Activated T-helper 2 cell treated with anti-CD3 and anti-CD28 coated beads, Interferon-gamma antibody, Interleukin-2, Interleukin-4, amounts not matched to agents 10 μg/mL and 5 μg/mL and 100 μg/mL, durations not matched to agents 14 hours and 24 hours and 36 hours (primary cell): ENCODE measurements around the gene CYYR1. TPM values are rescaled to one million over a fixed set of nuclear protein-coding genes. Genes with fewer than 3 reads are reported as not detected.

Experiments used
- DNase-seq: peaks from one replicate; pipeline ENCODE4 v3.0.0; 2021; ENCODE audit warnings: low spot score
- H3K27ac Mint-ChIP-seq: one replicate; pipeline ENCODE4 v1.8.0; 2021; ENCODE audit warnings: mixed read lengths
- H3K27me3 Mint-ChIP-seq: one replicate; pipeline ENCODE4 v1.8.0; 2021; ENCODE audit warnings: low read depth, mixed read lengths
- H3K36me3 Mint-ChIP-seq: one replicate; pipeline ENCODE4 v1.8.0; 2021; ENCODE audit warnings: low read depth, mixed read lengths
- H3K4me1 Mint-ChIP-seq: one replicate; pipeline ENCODE4 v1.8.0; 2021; ENCODE audit warnings: low read depth, mixed read lengths
- H3K4me3 Mint-ChIP-seq: one replicate; pipeline ENCODE4 v1.8.0; 2021; ENCODE audit warnings: low read depth, mild to moderate bottlenecking, moderate library complexity, mixed read lengths
- H3K9me3 Mint-ChIP-seq: one replicate; pipeline ENCODE4 v1.8.0; 2021; ENCODE audit warnings: mixed read lengths
- intact Hi-C: fragments of 100-400 bp; cut with micrococcal nuclease; formaldehyde crosslinking; loops from one replicate; pipeline ENCODE4 v1.15.1; 2023
- total RNA-seq: library from RNA; stranded (reverse); gene quantifications from 2 replicates; pipeline ENCODE4 v1.2.3, GENCODE V29; 2022

CYYR1 gene
- total RNA-seq, 1 donor from 2014 or later: 0.07 TPM

DNA sequence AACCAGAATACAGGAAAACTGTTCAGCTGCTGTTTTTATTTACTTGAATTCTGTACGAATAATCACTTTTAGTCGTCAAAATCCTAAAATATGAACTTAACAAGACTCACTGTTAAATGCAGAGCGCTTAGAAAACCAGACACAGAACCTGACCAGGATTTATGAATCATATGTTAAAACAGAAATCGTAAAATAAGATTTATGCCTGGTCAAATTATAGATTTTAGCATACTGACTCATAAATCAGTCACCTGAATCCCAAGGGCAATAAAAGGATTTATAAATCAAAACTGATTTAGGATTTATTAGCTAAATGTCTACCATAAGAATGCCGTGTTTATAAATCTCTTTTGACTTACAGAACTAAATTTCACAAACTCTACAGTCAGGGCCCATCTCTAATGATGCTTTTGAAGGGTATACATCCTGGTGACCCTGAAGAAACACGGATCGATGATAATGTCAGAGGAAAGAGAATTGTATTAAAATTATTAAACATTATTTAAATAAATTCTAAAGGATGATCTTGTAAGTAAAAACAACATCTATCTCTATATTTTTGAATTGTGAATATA is 28.8 kb downstream of the CYYR1 start:
- no peak overlapping the region for H3K27ac Mint-ChIP-seq
- H3K4me1 Mint-ChIP-seq: no peaks in the 10 kb centered on the region
- no peak overlapping the region for H3K4me3 Mint-ChIP-seq
- no peaks in the 10 kb centered on the region for H3K27me3 Mint-ChIP-seq
- no peaks in the 10 kb centered on the region for H3K9me3 Mint-ChIP-seq
- no peak for DNase-seq
- no peaks in the 10 kb centered on the region for H3K36me3 Mint-ChIP-seq
- intact Hi-C loops: no loop called here

DNA sequence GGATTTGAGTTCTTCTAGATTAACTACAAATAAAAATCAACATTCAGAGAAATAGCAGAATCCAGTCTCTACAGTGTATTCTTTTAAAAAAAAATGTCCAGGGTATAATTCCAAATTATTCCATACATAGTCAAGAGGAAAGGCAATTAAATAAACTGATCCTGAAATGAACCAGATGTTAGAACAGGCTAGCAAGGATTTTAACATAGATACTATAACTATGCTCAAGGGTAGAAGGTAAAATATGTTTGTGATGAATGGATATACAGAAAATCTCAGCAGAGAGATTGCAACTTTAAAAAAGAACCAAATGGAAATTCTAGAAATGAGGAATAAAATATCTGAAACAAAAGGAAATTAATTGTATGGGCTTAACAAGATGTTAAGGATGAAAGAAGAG is 32.4 kb downstream of the CYYR1 start:
- H3K9me3 Mint-ChIP-seq: peaks cover 3% of the 10 kb centered on the region
- no peaks in the 10 kb centered on the region for H3K27me3 Mint-ChIP-seq
- H3K27ac Mint-ChIP-seq: no peak overlapping the region
- H3K4me1 Mint-ChIP-seq: no peaks in the 10 kb centered on the region
- intact Hi-C loops: no loop called here
- DNase-seq: no peak
- H3K36me3 Mint-ChIP-seq: no peaks in the 10 kb centered on the region
- no peak overlapping the region for H3K4me3 Mint-ChIP-seq

GRCh38 chr21:26539566-26539965 is 33.5 kb downstream of the CYYR1 start:
- intact Hi-C loops: no loop called here
- no peak for DNase-seq
- Mint-ChIP-seq H3K27me3 (no peaks in the 10 kb centered on the region), H3K36me3 (no peaks in the 10 kb centered on the region), H3K27ac (no peak overlapping the region), H3K4me1 (no peaks in the 10 kb centered on the region), H3K9me3 (peaks cover 5% of the 10 kb centered on the region), H3K4me3 (no peak overlapping the region)

- no peak overlapping the region for H3K27ac Mint-ChIP-seq
- peaks cover 5% of the 10 kb centered on the region for H3K9me3 Mint-ChIP-seq
- H3K4me3 Mint-ChIP-seq: no peak overlapping the region
- DNase-seq: no peak
- intact Hi-C loops: no loop called here
- no peaks in the 10 kb centered on the region for H3K4me1 Mint-ChIP-seq
- no peaks in the 10 kb centered on the region for H3K27me3 Mint-ChIP-seq
- no peaks in the 10 kb centered on the region for H3K36me3 Mint-ChIP-seq
These were observed 38.6 kb downstream of the CYYR1 start for GRCh38 chr21:26534517-26534916.

DNA sequence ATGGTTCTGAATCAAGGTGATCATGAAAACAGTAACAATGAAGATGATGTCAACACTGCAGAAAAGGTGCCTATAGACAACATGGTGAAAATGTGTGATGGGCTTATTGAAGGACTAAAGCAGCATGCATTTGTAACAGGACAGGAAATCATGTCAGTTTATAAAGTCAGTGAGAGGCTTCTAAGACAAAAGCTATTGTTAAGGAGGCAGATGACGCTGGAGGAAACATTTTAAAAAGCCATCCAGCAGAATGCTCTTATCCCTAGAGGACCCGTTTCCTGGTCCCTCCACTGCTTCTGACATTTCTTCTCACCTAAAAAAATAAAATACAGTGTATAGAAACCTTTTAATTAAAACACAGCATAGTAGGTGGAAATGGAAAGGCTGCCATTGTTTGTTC is 40.9 kb downstream of the CYYR1 start:
- no peak overlapping the region for H3K4me3 Mint-ChIP-seq
- intact Hi-C loops: no loop called here
- no peaks in the 10 kb centered on the region for H3K27me3 Mint-ChIP-seq
- no peaks in the 10 kb centered on the region for H3K4me1 Mint-ChIP-seq
- DNase-seq: no peak
- H3K36me3 Mint-ChIP-seq: no peaks in the 10 kb centered on the region
- H3K27ac Mint-ChIP-seq: no peak overlapping the region
- peaks cover 5% of the 10 kb centered on the region for H3K9me3 Mint-ChIP-seq

DNA sequence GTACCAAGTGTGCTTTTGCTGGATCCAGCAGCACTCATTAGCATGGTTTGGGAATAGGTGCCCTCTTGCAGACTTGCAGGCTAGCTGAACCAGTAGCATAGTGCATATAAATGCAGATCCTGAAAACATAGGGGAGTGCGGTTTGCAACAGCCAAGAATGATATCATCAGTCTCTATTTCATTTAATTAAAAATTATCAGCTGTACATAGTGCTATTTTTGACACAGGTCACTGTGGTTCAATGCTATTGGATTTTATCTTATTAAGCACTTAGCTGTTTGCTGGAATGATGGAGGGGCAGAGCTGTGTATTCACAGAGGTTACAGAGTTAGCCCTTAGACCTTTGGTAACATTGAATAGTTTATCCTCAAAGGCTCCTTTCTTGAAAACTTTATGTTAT is 43.6 kb downstream of the CYYR1 start:
- intact Hi-C loops: no loop called here
- no peaks in the 10 kb centered on the region for H3K4me1 Mint-ChIP-seq

GRCh38 chr21:26528882-26529281 is 44.2 kb downstream of the CYYR1 start:
- H3K4me1 Mint-ChIP-seq: no peaks in the 10 kb centered on the region
- no peaks in the 10 kb centered on the region for H3K36me3 Mint-ChIP-seq
- intact Hi-C loops: no loop called here
- no peaks in the 10 kb centered on the region for H3K9me3 Mint-ChIP-seq
- DNase-seq: no peak
- no peaks in the 10 kb centered on the region for H3K27me3 Mint-ChIP-seq
- no peak overlapping the region for H3K27ac Mint-ChIP-seq
- H3K4me3 Mint-ChIP-seq: no peak overlapping the region

More for the DNA sequence above, 43.6 kb downstream of the CYYR1 start:
- no peak for DNase-seq
- Mint-ChIP-seq H3K9me3 (no peaks in the 10 kb centered on the region), H3K36me3 (no peaks in the 10 kb centered on the region), H3K4me3 (no peak overlapping the region), H3K27ac (no peak overlapping the region), H3K27me3 (no peaks in the 10 kb centered on the region)

DNA sequence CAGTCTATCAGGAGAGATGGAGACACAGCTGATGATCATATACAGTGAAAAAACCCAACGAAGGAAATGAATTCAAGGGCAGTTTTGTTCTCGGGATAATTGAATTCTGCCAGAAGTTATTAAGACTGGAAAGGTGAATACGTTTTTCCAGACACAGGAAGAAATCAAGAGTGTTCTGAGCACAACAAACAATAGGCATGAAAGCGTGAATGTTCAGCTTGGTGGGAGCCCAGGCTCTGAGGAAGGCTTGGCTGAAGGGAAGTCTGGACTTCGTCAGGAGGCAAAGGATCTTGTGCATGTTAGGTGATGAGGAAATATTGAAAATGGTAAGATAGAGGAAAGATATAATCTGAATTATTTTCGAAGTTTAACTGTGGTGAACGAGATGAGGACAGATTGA is 50.4 kb downstream of the CYYR1 start:
- peaks cover 12% of the 10 kb centered on the region for H3K9me3 Mint-ChIP-seq
- intact Hi-C loops: no loop called here
- no peaks in the 10 kb centered on the region for H3K36me3 Mint-ChIP-seq

DNA sequence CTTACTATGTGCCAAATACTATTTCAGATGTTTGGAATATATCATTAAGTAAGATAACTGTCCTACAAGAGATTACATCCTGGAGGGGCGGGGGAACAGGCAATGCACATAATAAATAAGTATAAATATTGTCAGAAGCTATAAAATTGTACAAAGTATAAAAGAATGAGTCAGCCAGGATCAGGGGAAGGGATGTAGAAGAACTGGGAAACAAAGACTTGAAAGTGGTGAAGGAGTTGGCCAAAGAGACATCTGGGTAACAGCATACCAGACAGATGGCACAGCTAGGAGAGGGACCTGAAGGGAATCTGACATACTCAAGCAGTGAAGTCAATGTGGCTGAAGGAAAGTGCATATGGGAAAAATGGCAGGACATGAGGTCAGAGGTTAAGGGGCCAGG is 53.9 kb downstream of the CYYR1 start:
- no peaks in the 10 kb centered on the region for H3K36me3 Mint-ChIP-seq
- no peak overlapping the region for H3K27ac Mint-ChIP-seq
- H3K4me1 Mint-ChIP-seq: no peaks in the 10 kb centered on the region
- H3K4me3 Mint-ChIP-seq: no peak overlapping the region
- peaks cover 12% of the 10 kb centered on the region for H3K9me3 Mint-ChIP-seq
- intact Hi-C loops: no loop called here
- DNase-seq: no peak
- no peaks in the 10 kb centered on the region for H3K27me3 Mint-ChIP-seq

More for the DNA sequence above, 50.4 kb downstream of the CYYR1 start:
- Mint-ChIP-seq H3K27ac (no peak overlapping the region), H3K4me3 (no peak overlapping the region), H3K4me1 (no peaks in the 10 kb centered on the region), H3K27me3 (no peaks in the 10 kb centered on the region)
- DNase-seq: no peak

DNA sequence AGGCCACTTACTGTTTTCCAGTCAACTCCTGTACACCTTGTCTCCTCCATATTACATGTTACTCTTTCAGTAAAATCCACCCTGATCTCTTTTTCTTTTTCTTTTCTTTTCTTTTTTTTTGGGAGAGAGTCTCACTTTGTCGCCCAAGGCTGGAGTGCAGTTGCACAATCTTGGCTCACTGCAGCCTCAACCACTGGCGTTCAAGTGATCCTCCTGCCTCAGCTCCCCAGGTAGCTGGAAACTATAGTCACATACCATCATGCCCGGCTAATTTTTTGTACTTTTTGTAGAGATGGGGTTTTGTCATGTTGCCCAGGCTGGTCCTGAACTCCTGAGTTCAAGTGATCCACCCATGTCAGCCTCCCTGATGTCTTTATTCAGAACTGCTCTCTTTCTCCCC is 57.8 kb downstream of the CYYR1 start:
- Mint-ChIP-seq H3K4me3 (no peak overlapping the region), H3K9me3 (peaks cover 6% of the 10 kb centered on the region), H3K27ac (no peak overlapping the region), H3K36me3 (no peaks in the 10 kb centered on the region), H3K4me1 (no peaks in the 10 kb centered on the region), H3K27me3 (no peaks in the 10 kb centered on the region)
- no peak for DNase-seq
- intact Hi-C loops: no loop called here

DNA sequence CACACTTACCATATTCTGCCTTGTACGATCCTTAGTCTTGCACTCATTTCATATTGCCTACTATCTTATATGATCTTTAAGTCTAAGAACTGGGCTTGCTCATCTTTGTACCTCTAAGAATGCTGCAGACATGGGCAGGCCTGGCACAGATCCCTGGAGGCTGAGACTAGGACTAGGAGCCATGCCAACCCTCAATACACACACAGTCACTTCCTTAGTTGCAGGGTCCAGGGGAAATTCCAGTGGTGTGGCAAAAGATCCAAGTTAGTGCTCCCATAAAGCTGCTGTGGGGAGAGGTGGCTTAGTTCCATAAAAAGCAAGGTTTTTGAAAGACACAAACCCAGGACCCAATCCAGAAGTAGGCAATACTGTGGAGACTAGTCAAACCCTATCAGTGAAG is 59.9 kb downstream of the CYYR1 start:
- no peak for DNase-seq
- intact Hi-C loops: no loop called here
- Mint-ChIP-seq H3K4me1 (no peaks in the 10 kb centered on the region), H3K9me3 (no peaks in the 10 kb centered on the region), H3K27ac (no peak overlapping the region), H3K4me3 (no peak overlapping the region), H3K27me3 (no peaks in the 10 kb centered on the region), H3K36me3 (no peaks in the 10 kb centered on the region)

DNA sequence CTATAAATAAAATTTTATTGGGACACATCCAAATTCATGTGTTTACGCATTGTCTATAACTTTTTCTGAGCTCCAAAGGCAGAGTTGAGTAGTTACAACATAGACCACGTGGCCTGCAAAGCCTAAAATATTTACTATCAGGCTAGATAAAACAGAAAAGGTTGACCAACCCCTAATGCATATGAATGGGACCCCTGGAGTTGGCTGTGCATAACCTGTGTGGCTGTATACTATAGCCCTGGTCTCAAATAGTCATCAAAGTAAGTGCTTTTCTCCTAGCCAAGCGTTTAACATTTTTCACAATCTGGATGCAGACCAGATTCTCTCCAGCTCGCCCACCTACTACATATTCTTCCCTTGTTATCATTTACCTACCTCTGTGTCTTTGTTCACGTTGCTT is 60.4 kb downstream of the CYYR1 start:
- no peak overlapping the region for H3K27ac Mint-ChIP-seq
- no peaks in the 10 kb centered on the region for H3K9me3 Mint-ChIP-seq
- no peaks in the 10 kb centered on the region for H3K4me1 Mint-ChIP-seq
- DNase-seq: no peak
- no peaks in the 10 kb centered on the region for H3K27me3 Mint-ChIP-seq
- H3K4me3 Mint-ChIP-seq: no peak overlapping the region
- intact Hi-C loops: no loop called here
- no peaks in the 10 kb centered on the region for H3K36me3 Mint-ChIP-seq

DNA sequence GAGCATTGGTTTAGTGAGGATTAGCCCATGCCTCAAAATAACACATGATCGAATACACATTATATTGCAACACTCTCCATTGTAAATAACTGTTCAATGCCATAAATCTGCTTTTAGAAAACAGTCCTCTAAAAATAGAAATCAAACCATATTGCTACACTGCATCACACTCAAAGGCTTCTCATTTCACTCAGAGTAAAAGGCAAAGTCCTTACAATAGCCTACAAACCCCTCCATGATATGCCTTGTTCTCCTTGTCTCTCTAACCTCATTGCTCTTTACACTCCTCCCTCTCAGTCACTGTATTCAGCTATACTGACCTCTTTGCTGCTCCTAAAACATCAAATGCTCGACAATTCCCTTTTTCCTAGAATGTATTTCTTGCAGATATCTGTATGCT is 64.2 kb downstream of the CYYR1 start:
- no peaks in the 10 kb centered on the region for H3K9me3 Mint-ChIP-seq
- no peak for DNase-seq
- intact Hi-C loops: no loop called here
- no peaks in the 10 kb centered on the region for H3K36me3 Mint-ChIP-seq
- no peaks in the 10 kb centered on the region for H3K27me3 Mint-ChIP-seq
- H3K27ac Mint-ChIP-seq: no peak overlapping the region
- no peak overlapping the region for H3K4me3 Mint-ChIP-seq
- no peaks in the 10 kb centered on the region for H3K4me1 Mint-ChIP-seq

DNA sequence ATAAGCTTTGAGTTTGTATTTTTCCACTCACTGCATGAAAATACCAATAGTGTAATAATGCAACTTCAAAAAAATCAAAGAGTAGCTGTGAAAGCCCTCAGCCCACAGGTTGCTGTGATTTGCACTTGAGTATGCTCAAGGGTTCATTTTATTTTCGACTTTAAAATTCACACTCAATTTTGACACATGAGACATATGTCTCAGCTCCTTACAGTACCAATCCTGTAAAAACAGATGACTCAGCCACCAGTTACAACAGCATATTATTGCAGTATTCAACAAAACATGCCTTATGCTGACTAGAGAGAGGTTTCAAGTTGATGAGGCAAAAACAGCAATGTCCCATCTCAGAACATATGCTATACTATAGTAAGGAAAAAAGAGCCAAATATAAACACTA is 66.1 kb downstream of the CYYR1 start:
- Mint-ChIP-seq H3K27ac (no peak overlapping the region), H3K9me3 (no peaks in the 10 kb centered on the region), H3K4me3 (no peak overlapping the region), H3K4me1 (no peaks in the 10 kb centered on the region), H3K36me3 (no peaks in the 10 kb centered on the region), H3K27me3 (no peaks in the 10 kb centered on the region)
- DNase-seq: no peak
- intact Hi-C loops: no loop called here
